HCT116 (cell line): Measurements from ENCODE around the gene SLC4A4. TPM values are rescaled to one million over a fixed set of nuclear protein-coding genes. Genes with fewer than 3 reads are reported as not detected.

Experiments
- ATAC-seq: fragments of 200-7000 bp; cut with Tn5 transposase; 2 replicates; pipeline ENCODE4 v1.9.1; 2020; ENCODE audit warnings: mild to moderate bottlenecking, moderate library complexity
- BruUV-seq: library from RNA; stranded (reverse); fragments of 400-500 nt; replicated peaks from 2 replicates; lab custom pipeline; 2021; lab: Mats Ljungman, UMichigan
- CTCF ChIA-PET: fragments of 300-600 bp; sonication (Branson Sonifier 250); formaldehyde crosslinking; loops from one replicate; lab custom pipeline; 2021; ENCODE audit warnings: antibody characterized with exemption; lab: Charles Lee
- POLR2A ChIA-PET: fragments of 300-600, 350-600 bp; sonication (Branson Sonifier 250); formaldehyde crosslinking; loops from one replicate; lab custom pipeline; 2021; ENCODE audit warnings: antibody characterized with exemption; lab: Charles Lee
- RAD21 ChIA-PET, 2 experiments: fragments of 300-600 bp; sonication (Branson Sonifier 250); formaldehyde crosslinking; loops; one replicate each; lab custom pipeline; 2023; ENCODE audit warnings: low total read pairs in 2 of 2; ENCODE audit not compliant: uncharacterized antibody in 2 of 2, unreplicated experiment in 2 of 2, low non-redundant PET in 1 of 2; lab: Charles Lee
- DNase-seq: peaks from one replicate; pipeline ENCODE4 v3.0.0-alpha.2; 2010; ENCODE audit warnings: low read depth, low spot score
- H2AFZ ChIP-seq: fragments of 200-600 bp; shearing (Covaris generic), sonication (generic); 2 replicates; pipeline ENCODE4 v1.6.1; 2017; ENCODE audit warnings: low read depth, mixed run types, mixed read lengths, antibody characterized with exemption, low read length; ENCODE audit not compliant: poor library complexity, severe bottlenecking
- H3K27ac ChIP-seq: 2 replicates; pipeline ENCODE4 v1.5.1; 2012; ENCODE audit warnings: low read depth, low read length
- H3K27me3 ChIP-seq: fragments of 200-600 bp; sonication (generic); 2 replicates; pipeline ENCODE4 v1.6.1; 2016; ENCODE audit warnings: mixed run types, low read length, mixed read lengths; ENCODE audit not compliant: insufficient read depth
- H3K36me3 ChIP-seq, 2 experiments: fragments of 200-500 bp in 1 of 2; fragments of 200-600 bp in 1 of 2; sonication (Bioruptor generic) in 1 of 2; sonication (generic) in 1 of 2; 2 replicates each; pipeline versions ENCODE4 v1.5.1 to v1.6.1; 2014 to 2016; ENCODE audit warnings: low read length in 2 of 2, inconsistent platforms in 1 of 2, mixed read lengths in 1 of 2, mixed run types in 1 of 2; ENCODE audit not compliant: insufficient read depth in 2 of 2, control insufficient read depth in 1 of 2
- H3K4me1 ChIP-seq, 2 experiments: fragments of 200-600 bp in 1 of 2; sonication (generic) in 1 of 2; 2 replicates each; pipeline versions ENCODE4 v1.5.1 to v1.6.1; 2012 to 2017; ENCODE audit warnings: low read length in 2 of 2, inconsistent platforms in 1 of 2, mild to moderate bottlenecking in 1 of 2, mixed read lengths in 1 of 2, mixed run types in 1 of 2, moderate library complexity in 1 of 2; ENCODE audit not compliant: insufficient read depth in 2 of 2, control insufficient read depth in 1 of 2
- H3K4me2 ChIP-seq: fragments of 200-600 bp; sonication (generic); 2 replicates; pipeline ENCODE4 v1.6.1; 2017; ENCODE audit warnings: mixed run types, low read length, mixed read lengths
- H3K4me3 ChIP-seq, 2 experiments: fragments of 200-600 bp in 1 of 2; sonication (generic) in 1 of 2; replicated peaks in 1 of 2; 2 replicates each; pipeline ENCODE4 v1.5.1; 2011 to 2016; ENCODE audit warnings: low read length in 2 of 2, control low read depth in 1 of 2, low read depth in 1 of 2, mild to moderate bottlenecking in 1 of 2, mixed read lengths in 1 of 2, mixed run types in 1 of 2
- H3K79me2 ChIP-seq: fragments of 200-600 bp; sonication (generic); 2 replicates; pipeline ENCODE4 v1.6.1; 2017; ENCODE audit warnings: mild to moderate bottlenecking, mixed run types, low read length, moderate library complexity, mixed read lengths; ENCODE audit not compliant: insufficient read depth
- H3K9ac ChIP-seq: fragments of 200-600 bp; sonication (generic); 2 replicates; pipeline ENCODE4 v1.6.1; 2016; ENCODE audit warnings: low read length, mixed read lengths
- H3K9me2 ChIP-seq: fragments of 200-600 bp; sonication (generic), shearing (Covaris generic); 2 replicates; pipeline ENCODE4 v1.6.1; 2017; ENCODE audit warnings: mixed run types, mild to moderate bottlenecking, moderate library complexity; ENCODE audit not compliant: insufficient read depth
- H3K9me3 ChIP-seq, 2 experiments: fragments of 200-500 bp in 1 of 2; fragments of 200-600 bp in 1 of 2; sonication (Bioruptor generic) in 1 of 2; sonication (generic) in 1 of 2; 2 replicates each; pipeline ENCODE4 v1.6.1; 2014 to 2017; ENCODE audit warnings: low read length in 2 of 2, mixed read lengths in 2 of 2, inconsistent platforms in 1 of 2, low read depth in 1 of 2, mild to moderate bottlenecking in 1 of 2, mixed run types in 1 of 2, moderate library complexity in 1 of 2; ENCODE audit not compliant: control insufficient read depth in 1 of 2, insufficient read depth in 1 of 2
- H4K20me1 ChIP-seq: fragments of 200-600 bp; sonication (generic), shearing (Covaris generic); 2 replicates; pipeline ENCODE4 v1.6.1; 2017; ENCODE audit warnings: mixed run types, mild to moderate bottlenecking, moderate library complexity; ENCODE audit not compliant: insufficient read depth
- ATF3 ChIP-seq: IDR thresholded peaks from 2 replicates; pipeline ENCODE4 v1.6.1; 2012
- CBX3 ChIP-seq: IDR thresholded peaks from 2 replicates; pipeline ENCODE4 v1.6.1; 2012; ENCODE audit warnings: low read depth
- CEBPB ChIP-seq: IDR thresholded peaks from 2 replicates; pipeline ENCODE4 v1.6.1; 2012; ENCODE audit warnings: low read depth
- ELF1 ChIP-seq: IDR thresholded peaks from 2 replicates; pipeline ENCODE4 v1.6.1; 2012; ENCODE audit warnings: low read depth, borderline replicate concordance
- EZH2 ChIP-seq: fragments of 200-600 bp; sonication (generic); IDR thresholded peaks from 2 replicates; pipeline ENCODE4 v1.6.1; 2017; ENCODE audit warnings: antibody characterized with exemption, mixed run types
- JUND ChIP-seq: IDR thresholded peaks from 2 replicates; pipeline ENCODE4 v1.6.1; 2012
- RAD21 ChIP-seq: IDR thresholded peaks from 2 replicates; pipeline ENCODE4 v1.6.1; 2012; ENCODE audit warnings: low read depth, mild to moderate bottlenecking
- SIN3A ChIP-seq: IDR thresholded peaks from 2 replicates; pipeline ENCODE4 v1.6.1; 2012; ENCODE audit warnings: low read depth
- SRF ChIP-seq: IDR thresholded peaks from 2 replicates; pipeline ENCODE4 v1.6.1; 2012; ENCODE audit warnings: low read depth
- TCF7L2 ChIP-seq: IDR thresholded peaks from 2 replicates; pipeline ENCODE4 v1.7.0; 2011; ENCODE audit warnings: borderline replicate concordance, inconsistent platforms; ENCODE audit not compliant: insufficient read depth, insufficient read length; ENCODE audit errors: extremely low read depth
- YY1 ChIP-seq: IDR thresholded peaks from 2 replicates; pipeline ENCODE4 v1.6.1; 2011; ENCODE audit warnings: low read length, low read depth, moderate library complexity, mild to moderate bottlenecking; ENCODE audit not compliant: insufficient replicate concordance; ENCODE audit errors: extremely low read depth
- ZNF274 ChIP-seq: fragments of 200-500 bp; sonication (Bioruptor generic); IDR thresholded peaks from 2 replicates; pipeline ENCODE4 v1.6.1; 2014; ENCODE audit warnings: mild to moderate bottlenecking, low read depth, low read length, inconsistent platforms
- intact Hi-C: fragments of 100-400 bp; cut with micrococcal nuclease; formaldehyde crosslinking; loops from 2 replicates; pipeline ENCODE4 v1.10.0; 2022
- total RNA-seq: library from RNA; stranded (reverse); gene quantifications from one replicate; pipeline ENCODE4 v1.2.1, GENCODE V29; 2021; ENCODE audit not compliant: unreplicated experiment
- TF ChIP-seq, protein P1 (sequence below): IDR thresholded peaks from 2 replicates; pipeline ENCODE4 v1.6.1; 2012

The SLC4A4 gene
- total RNA-seq, 1 experiment from 2014 or later: 0.30 TPM

GRCh38 chr4:71593311-71593710, 254.5 kb downstream of the SLC4A4 start:
- DNase-seq: no peak
- no TSS peak for BruUV-seq
- Histone ChIP-seq H3K4me2 (no peak overlapping the region), H3K4me3 (no peak overlapping the region), H3K9me2 (no peaks in the 10 kb centered on the region), H3K27ac (no peak overlapping the region), H3K36me3 (no peaks in the 10 kb centered on the region), H3K27me3 (no peaks in the 10 kb centered on the region), H3K79me2 (no peaks in the 10 kb centered on the region), H2AFZ (no peak overlapping the region), H3K9ac (no peak overlapping the region), H4K20me1 (no peaks in the 10 kb centered on the region), H3K4me1 (no peaks in the 10 kb centered on the region), H3K9me3 (no peaks in the 10 kb centered on the region)
- ChIA-PET POLR2A (no interaction called here), CTCF (no interaction called here), RAD21 (no interaction called here)
- ATAC-seq: no peak
- TF ChIP-seq SRF: no peak
- no peak for TF ChIP-seq ELF1
- TF ChIP-seq TCF7L2: no peak
- TF ChIP-seq RAD21: no peak
- TF ChIP-seq CEBPB: no peak
- no peak for TF ChIP-seq JUND
- no peak for TF ChIP-seq CBX3
- no peak for TF ChIP-seq YY1
- TF ChIP-seq ATF3: no peak
- no peak for TF ChIP-seq SIN3A
- TF ChIP-seq ZNF274: no peak
- no peak for TF ChIP-seq EZH2
- TF ChIP-seq, protein P1, sequence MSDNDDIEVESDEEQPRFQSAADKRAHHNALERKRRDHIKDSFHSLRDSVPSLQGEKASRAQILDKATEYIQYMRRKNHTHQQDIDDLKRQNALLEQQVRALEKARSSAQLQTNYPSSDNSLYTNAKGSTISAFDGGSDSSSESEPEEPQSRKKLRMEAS: no peak
- intact Hi-C loops: no loop called here
